ENCODE measurements around the gene TGFBR3L. TPM values are rescaled to one million over a fixed set of nuclear protein-coding genes. Genes with fewer than 3 reads are reported as not detected.

The TGFBR3L gene
- total and polyA plus RNA-seq, 2 of the 8 experiments (the other 6 are each of a cell fraction or from before 2014, with no cell fraction given) = 3.1 to 3.7 TPM

DNA sequence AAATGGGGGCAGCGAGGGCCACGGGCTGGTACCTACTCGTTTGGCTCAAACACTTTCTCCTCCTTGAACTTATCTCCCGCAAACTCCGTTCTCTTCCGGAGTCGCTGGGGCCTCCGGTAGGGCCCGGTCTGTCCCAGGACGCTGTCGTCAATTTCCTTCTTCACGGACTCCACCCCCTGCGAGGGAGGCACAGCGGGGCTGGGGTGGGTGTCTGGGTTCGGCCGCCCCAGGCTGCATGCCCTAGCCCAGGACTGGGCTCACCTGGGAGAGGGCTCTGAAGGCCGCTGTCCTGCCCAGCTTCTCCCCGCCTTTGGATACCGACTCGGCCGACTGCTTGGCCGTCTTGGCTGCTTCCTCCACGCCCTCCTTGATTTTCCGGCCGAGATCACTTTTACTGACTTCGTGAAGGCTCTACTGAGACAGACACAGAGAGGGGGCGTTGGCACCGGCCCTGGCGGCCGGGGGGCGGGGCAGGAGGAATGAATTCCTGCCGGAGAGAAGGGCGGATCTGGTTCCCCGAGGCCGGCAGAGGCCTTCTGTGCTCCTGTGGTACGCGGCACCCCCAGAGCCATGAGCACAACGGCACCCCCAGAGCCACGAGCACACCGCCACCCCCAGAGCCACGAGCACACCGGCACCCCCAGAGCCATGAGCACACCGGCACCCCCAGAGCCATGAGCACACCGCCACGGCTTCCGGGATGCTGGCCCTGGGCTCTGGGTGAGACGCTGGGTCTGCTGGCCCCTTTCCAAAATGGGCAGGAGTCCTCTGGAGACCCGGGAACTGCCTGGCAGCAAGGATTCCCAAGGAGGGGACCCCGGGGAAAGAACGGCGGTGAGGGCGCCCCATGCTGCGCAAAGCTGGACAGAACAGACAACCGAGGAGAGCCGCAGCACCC lies 19.4 kb downstream of the TGFBR3L start:
- Histone ChIP-seq H3K79me1 (ENCODE audit: low read depth, low read length) (no peaks in the 10 kb centered on the region), H4K8ac (ENCODE audit: extremely low read depth, insufficient read depth, low read length) (no peak overlapping the region), H3K4me1 (replicated peaks in 1 of 4; ENCODE audit: control insufficient read depth in 3 of 4, insufficient read depth in 4 of 4, low read length in 3 of 4) (no peaks in the 10 kb centered on the region), H3K4me3 (ENCODE audit: extremely low read depth in 1 of 4, insufficient read depth in 2 of 4, low read depth in 3 of 4, low read length in 4 of 4) (no peak overlapping the region), H3K9me3 (ENCODE audit: insufficient read depth in 2 of 2, low read depth in 1 of 2, low read length in 1 of 2) (no peaks in the 10 kb centered on the region), H4K20me1 (replicated peaks in 1 of 2; ENCODE audit: control insufficient read depth in 1 of 2, insufficient read depth in 2 of 2, low read length in 2 of 2) (peaks cover 3 to 8% of the 10 kb centered on the region in 2 experiments), H3K56ac (replicated peaks; ENCODE audit: insufficient read length, low read depth, low read length) (no peak overlapping the region), H3K23me2 (ENCODE audit: low read depth, low read length) (no peaks in the 10 kb centered on the region), H3K9ac (replicated peaks in 1 of 4; ENCODE audit: extremely low read depth in 1 of 4, low read depth in 3 of 4, low read length in 3 of 4) (no peak overlapping the region), H2AFZ (ENCODE audit: low read length) (no peak overlapping the region), H3K79me2 (ENCODE audit: control insufficient read depth in 1 of 2, insufficient read depth in 2 of 2, low read length in 2 of 2) (peaks cover 0 to 2% of the 10 kb centered on the region in 2 experiments; a peak in 1 of 4 replicates), H3K23ac (ENCODE audit: insufficient read length) (no peak overlapping the region), H2BK5ac (ENCODE audit: low read depth, low read length) (no peak overlapping the region), H3K36me3 (ENCODE audit: control insufficient read depth in 2 of 4, insufficient read depth in 4 of 4, low read length in 3 of 4) (peaks cover 27 to 83% (median 58%) of the 10 kb centered on the region in 4 experiments), H4K91ac (replicated peaks; ENCODE audit: insufficient read length, low read length) (no peak overlapping the region), H2BK20ac (ENCODE audit: low read length) (no peak overlapping the region), H3K4ac (replicated peaks; ENCODE audit: insufficient read length, low read depth, low read length) (no peak overlapping the region), H3K4me2 (ENCODE audit: insufficient read depth in 1 of 2, low read depth in 2 of 2, low read length in 2 of 2) (no peak overlapping the region), H3K27ac (ENCODE audit: low read depth, low read length) (no peak overlapping the region), H2BK120ac (replicated peaks; ENCODE audit: low read depth, low read length) (no peak overlapping the region), H3K14ac (ENCODE audit: insufficient read length) (no peak overlapping the region), H2AK5ac (ENCODE audit: low read depth, low read length) (no peak overlapping the region), H3K18ac (ENCODE audit: extremely low read depth, low read length) (no peak overlapping the region), H3K27me3 (replicated peaks in 1 of 4; ENCODE audit: control insufficient read depth in 3 of 4, extremely low read depth in 1 of 4, insufficient read depth in 3 of 4, low read length in 3 of 4) (no peaks in the 10 kb centered on the region), H4K5ac (ENCODE audit: insufficient read length, low read depth, low read length) (no peak overlapping the region), H2BK15ac (ENCODE audit: low read length) (no peak overlapping the region), H2BK12ac (ENCODE audit: low read depth, low read length) (no peak overlapping the region)
- no peak for FAIRE-seq
- CTCF ChIA-PET (ENCODE audit: partially characterized antibody) = interaction anchor here (0.6 to 2.3 kb wide), 8 partner anchors 8 to 162 kb away, joined by 3 to 14 read pairs (median 3); partner anchors contain the start of gene TIMM44
- POLR2A ChIA-PET (ENCODE audit: partially characterized antibody) = interaction anchor here (10.4 kb wide), 1 partner anchor 8 kb away, joined by 205 read pairs; the partner anchor contains the start of gene TIMM44
- no peak for TF ChIP-seq SP4 (IDR thresholded peaks at IDR 0.05; ENCODE audit: low read length)
- TF ChIP-seq RNF2 (IDR thresholded peaks at IDR 0.05; ENCODE audit: borderline replicate concordance, low read depth, low read length, missing control alignments, poor library complexity, severe bottlenecking) = no peak
- no peak for TF ChIP-seq TBP (IDR thresholded peaks at IDR 0.05; ENCODE audit: low read depth, low read length)
- 88% methylated on average over 28 of the region's 55 CpGs; no CpG with 5 or more reads in 1 of the 2 experiments for WGBS, 2 experiments (ENCODE audit: extremely low coverage in 1 of 2, insufficient coverage in 1 of 2, insufficient read length in 1 of 2, insufficient replicate concordance in 2 of 2, low coverage in 1 of 2, low lambda C conversion rate in 2 of 2, missing lambda C conversion rate in 1 of 2)
- no peak for DNase-seq (ENCODE audit: low read depth in 1 of 2, low spot score in 2 of 2)

Data from H1 (cell line).